Tibial artery (tissue), 4 donors: ENCODE data around the gene CABLES2.
A peak's percentile ranks its signal among the peaks of the same experiment; 100 is the strongest.

Experiments
- DNase-seq, 2 donors: peaks; one replicate each; pipeline ENCODE4 v3.0.0-alpha.2; 2019
- H3K27ac ChIP-seq, 2 donors: fragments of 200-600 bp; sonication (generic) in 1 of 2; 1 replicate in 1 of 2; 2 replicates in 1 of 2; pipeline ENCODE4 v1.5.1; 2018 to 2019; ENCODE audit warnings: mild to moderate bottlenecking in 1 of 2
- H3K27me3 ChIP-seq, 2 donors: fragments of 200-600 bp; sonication (generic) in 1 of 2; one replicate each; pipeline versions ENCODE4 v1.5.1 to v1.6.0; 2016 to 2019
- H3K36me3 ChIP-seq, 3 donors: fragments of 200-600 bp; sonication (generic) in 2 of 3; one replicate each; pipeline ENCODE4 v1.5.1; 2016 to 2019; ENCODE audit warnings: mild to moderate bottlenecking in 2 of 3
- H3K4me1 ChIP-seq, 4 donors: fragments of 200-600 bp; sonication (generic) in 2 of 4; 1 replicate in 3 of 4; 2 replicates in 1 of 4; pipeline ENCODE4 v1.5.1; 2016 to 2019
- H3K4me3 ChIP-seq, 2 donors: fragments of 200-600 bp; sonication (generic) in 1 of 2; 1 replicate in 1 of 2; 2 replicates in 1 of 2; pipeline ENCODE4 v1.5.1; 2018 to 2019; ENCODE audit warnings: mild to moderate bottlenecking in 2 of 2
- H3K9me3 ChIP-seq, 3 donors: fragments of 200-600 bp; sonication (generic) in 1 of 3; one replicate each; pipeline ENCODE4 v1.5.1; 2016 to 2019
- CTCF ChIP-seq, 2 experiments: fragments of 200-600 bp in 1 of 2; fragments of 450-650 bp in 1 of 2; IDR thresholded peaks; one replicate each; pipeline ENCODE4 v1.5.1; 2017 to 2019; ENCODE audit warnings: antibody characterized with exemption in 2 of 2, mild to moderate bottlenecking in 1 of 2, moderate library complexity in 1 of 2
- intact Hi-C: fragments of 100-400 bp; cut with DNase I; formaldehyde crosslinking; loops from one replicate; pipeline ENCODE4 v1.15.0; 2023; ENCODE audit warnings: low total_unique reads

Gene CABLES2

GRCh38 chr20:62357187-62357667 lies 49.9 kb downstream of the CABLES2 start:
- peak; percentile 63 to 93 for DNase-seq
- no peaks in the 10 kb centered on the region for H3K9me3 ChIP-seq
- H3K27ac ChIP-seq = peak overlapping the region; percentile 96 to 97
- peaks cover 19 to 98% (median 96%) of the 10 kb centered on the region in 4 donors for H3K4me1 ChIP-seq
- peaks cover 2 to 14% (median 4%) of the 10 kb centered on the region in 3 donors for H3K36me3 ChIP-seq
- TF ChIP-seq CTCF (IDR thresholded peaks at IDR 0.05) = no peak
- intact Hi-C loops = no loop called here
- H3K27me3 ChIP-seq = no peaks in the 10 kb centered on the region
- peak overlapping the region; percentile 41 to 49 for H3K4me3 ChIP-seq

- peaks cover 8 to 14% (median 9%) of the 10 kb centered on the region in 3 donors for H3K36me3 ChIP-seq
- H3K4me1 ChIP-seq = peaks cover 19 to 97% (median 93%) of the 10 kb centered on the region in 4 donors
- no peaks in the 10 kb centered on the region for H3K27me3 ChIP-seq
- intact Hi-C loops = no loop called here
- H3K27ac ChIP-seq = peak overlapping the region; percentile 96 to 97
- H3K9me3 ChIP-seq = no peaks in the 10 kb centered on the region
- no peak for TF ChIP-seq CTCF (IDR thresholded peaks at IDR 0.05)
- no peak for DNase-seq
- H3K4me3 ChIP-seq = peak overlapping the region; percentile 41 to 49
Observed at GRCh38 chr20:62356589-62357186, 50.4 kb downstream of the CABLES2 start.

GRCh38 chr20:62355878-62356588 lies 51.1 kb downstream of the CABLES2 start:
- Histone ChIP-seq H3K9me3 (no peaks in the 10 kb centered on the region), H3K27me3 (no peaks in the 10 kb centered on the region), H3K4me1 (peaks cover 19 to 90% (median 87%) of the 10 kb centered on the region in 4 donors), H3K4me3 (peak overlapping the region; percentile 41 to 49), H3K36me3 (peaks cover 14 to 16% (median 14%) of the 10 kb centered on the region in 3 donors), H3K27ac (peak overlapping the region; percentile 96 to 97)
- peak; percentile 54 to 93 for DNase-seq
- intact Hi-C loops = no loop called here
- no peak for TF ChIP-seq CTCF (IDR thresholded peaks at IDR 0.05)

GRCh38 chr20:62355516-62355877 lies 51.6 kb downstream of the CABLES2 start:
- Histone ChIP-seq H3K27ac (peak overlapping the region; percentile 96 to 97), H3K36me3 (peaks cover 18 to 21% (median 19%) of the 10 kb centered on the region in 3 donors), H3K4me1 (peaks cover 19 to 85% (median 81%) of the 10 kb centered on the region in 4 donors), H3K9me3 (no peaks in the 10 kb centered on the region), H3K27me3 (no peaks in the 10 kb centered on the region), H3K4me3 (peak overlapping the region; percentile 41 to 49)
- no peak for TF ChIP-seq CTCF (IDR thresholded peaks at IDR 0.05)
- intact Hi-C loops = no loop called here
- DNase-seq = peak in 1 of 2 donors; percentile 88

GRCh38 chr20:62354811-62355341 lies 52.2 kb downstream of the CABLES2 start:
- no peak for TF ChIP-seq CTCF (IDR thresholded peaks at IDR 0.05)
- Histone ChIP-seq H3K36me3 (peaks cover 24 to 27% (median 26%) of the 10 kb centered on the region in 3 donors), H3K27me3 (no peaks in the 10 kb centered on the region), H3K4me1 (peaks cover 19 to 82% (median 79%) of the 10 kb centered on the region in 4 donors), H3K4me3 (peak overlapping the region; percentile 41 to 49), H3K9me3 (no peaks in the 10 kb centered on the region), H3K27ac (peak overlapping the region; percentile 96 to 97)
- DNase-seq = no peak
- intact Hi-C loops = loop anchor here (5.0 kb wide), 1 partner anchor 38 kb away; no protein-coding TSS in a partner anchor
